Vagina (tissue), 2 donors: ENCODE data around the gene TMEM178A. TPM values are rescaled to one million over a fixed set of nuclear protein-coding genes. Genes with fewer than 3 reads are reported as not detected.

ENCODE experiments used
- DNase-seq, 2 donors: peaks; one replicate each; pipeline ENCODE4 v3.0.0-alpha.2; 2017; ENCODE audit errors: extremely low spot score in 2 of 2
- H3K27ac ChIP-seq: fragments of 200-600 bp; sonication (generic); one replicate; pipeline ENCODE4 v1.5.1; 2019
- H3K27me3 ChIP-seq: fragments of 200-600 bp; sonication (generic); one replicate; pipeline ENCODE4 v1.5.1; 2019
- H3K36me3 ChIP-seq, 2 donors: fragments of 200-600 bp; sonication (generic); one replicate each; pipeline ENCODE4 v1.5.1; 2017 to 2019
- H3K4me1 ChIP-seq: fragments of 200-600 bp; sonication (generic); one replicate; pipeline ENCODE4 v1.5.1; 2019
- H3K4me3 ChIP-seq, 2 donors: fragments of 200-600 bp; sonication (generic); 1 replicate in 1 of 2; 2 replicates in 1 of 2; pipeline ENCODE4 v1.5.1; 2016 to 2019
- H3K9me3 ChIP-seq: fragments of 200-600 bp; sonication (generic); one replicate; pipeline ENCODE4 v1.5.1; 2019
- POLR2A ChIP-seq, 2 donors: fragments of 450-650 bp; IDR thresholded peaks; one replicate each; pipeline ENCODE4 v1.6.1; 2017; ENCODE audit warnings: antibody characterized with exemption in 2 of 2, mild to moderate bottlenecking in 2 of 2, moderate library complexity in 2 of 2
- POLR2AphosphoS5 ChIP-seq, 2 donors: sonication (generic); formaldehyde crosslinking; IDR thresholded peaks; one replicate each; pipeline ENCODE4 v1.9.0; 2017; ENCODE audit warnings: antibody characterized with exemption in 2 of 2, mild to moderate bottlenecking in 2 of 2, low read depth in 1 of 2; ENCODE audit not compliant: insufficient read depth in 1 of 2
- intact Hi-C: fragments of 100-400 bp; cut with DNase I; formaldehyde crosslinking; loops from one replicate; pipeline ENCODE4 v1.15.1; 2023
- total RNA-seq: library from RNA; depleted of rRNA; stranded (reverse); fragments of >200 nt; gene quantifications from one replicate; pipeline ENCODE4 v1.2.3, GENCODE V29; 2016
- TF ChIP-seq, protein P1 (sequence below), 3 experiments: fragments of 450-650 bp in 2 of 3; fragments of 200-600 bp in 1 of 3; sonication (generic) in 1 of 3; IDR thresholded peaks; one replicate each; pipeline ENCODE4 v1.5.1; 2017 to 2019; ENCODE audit warnings: antibody characterized with exemption in 3 of 3, mild to moderate bottlenecking in 2 of 3, moderate library complexity in 2 of 3

Gene TMEM178A
- total RNA-seq, 1 donor from 2014 or later: 2.0 TPM

DNA sequence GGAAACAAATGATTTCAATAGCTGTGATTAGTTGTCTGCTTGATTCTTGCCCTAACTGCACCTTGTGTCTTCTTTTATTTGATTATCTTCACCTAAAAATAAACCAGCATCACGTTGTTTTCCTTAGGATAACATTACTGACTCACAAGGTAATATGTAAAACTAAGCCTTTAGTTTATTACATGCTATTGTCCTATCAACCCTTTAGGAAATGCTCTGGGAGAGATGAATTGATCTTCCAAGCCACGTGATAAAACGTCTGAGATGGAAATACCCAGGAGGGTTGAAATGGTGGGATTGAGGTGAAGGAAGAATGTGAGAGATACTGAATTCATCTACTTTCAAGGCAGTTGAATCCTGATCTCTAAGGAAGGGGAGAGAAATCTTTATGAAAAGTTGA, 34.5 kb upstream of the TMEM178A start:
- no peak for DNase-seq
- H3K27ac ChIP-seq: no peak overlapping the region

GRCh38 chr2:39631718-39632117, 34.0 kb upstream of the TMEM178A start:
- H3K27ac ChIP-seq: no peak overlapping the region
- no peak overlapping the region for H3K4me3 ChIP-seq
- intact Hi-C loops: no loop called here
- no peaks in the 10 kb centered on the region for H3K9me3 ChIP-seq
- no peaks in the 10 kb centered on the region for H3K27me3 ChIP-seq
- H3K36me3 ChIP-seq: no peaks in the 10 kb centered on the region
- H3K4me1 ChIP-seq: no peaks in the 10 kb centered on the region
- DNase-seq: no peak
- no peak for TF ChIP-seq POLR2A (IDR thresholded peaks at IDR 0.05)
- TF ChIP-seq POLR2AphosphoS5 (IDR thresholded peaks at IDR 0.05; ENCODE audit: insufficient read depth in 1 of 2, low read depth in 1 of 2): no peak
- TF ChIP-seq, protein P1, sequence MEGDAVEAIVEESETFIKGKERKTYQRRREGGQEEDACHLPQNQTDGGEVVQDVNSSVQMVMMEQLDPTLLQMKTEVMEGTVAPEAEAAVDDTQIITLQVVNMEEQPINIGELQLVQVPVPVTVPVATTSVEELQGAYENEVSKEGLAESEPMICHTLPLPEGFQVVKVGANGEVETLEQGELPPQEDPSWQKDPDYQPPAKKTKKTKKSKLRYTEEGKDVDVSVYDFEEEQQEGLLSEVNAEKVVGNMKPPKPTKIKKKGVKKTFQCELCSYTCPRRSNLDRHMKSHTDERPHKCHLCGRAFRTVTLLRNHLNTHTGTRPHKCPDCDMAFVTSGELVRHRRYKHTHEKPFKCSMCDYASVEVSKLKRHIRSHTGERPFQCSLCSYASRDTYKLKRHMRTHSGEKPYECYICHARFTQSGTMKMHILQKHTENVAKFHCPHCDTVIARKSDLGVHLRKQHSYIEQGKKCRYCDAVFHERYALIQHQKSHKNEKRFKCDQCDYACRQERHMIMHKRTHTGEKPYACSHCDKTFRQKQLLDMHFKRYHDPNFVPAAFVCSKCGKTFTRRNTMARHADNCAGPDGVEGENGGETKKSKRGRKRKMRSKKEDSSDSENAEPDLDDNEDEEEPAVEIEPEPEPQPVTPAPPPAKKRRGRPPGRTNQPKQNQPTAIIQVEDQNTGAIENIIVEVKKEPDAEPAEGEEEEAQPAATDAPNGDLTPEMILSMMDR (IDR thresholded peaks at IDR 0.05): no peak

More for the DNA sequence above, 34.5 kb upstream of the TMEM178A start:
- H3K4me1 ChIP-seq: no peaks in the 10 kb centered on the region
- intact Hi-C loops: no loop called here
- H3K4me3 ChIP-seq: no peak overlapping the region
- H3K27me3 ChIP-seq: no peaks in the 10 kb centered on the region
- no peaks in the 10 kb centered on the region for H3K36me3 ChIP-seq
- TF ChIP-seq POLR2AphosphoS5 (IDR thresholded peaks at IDR 0.05; ENCODE audit: insufficient read depth in 1 of 2, low read depth in 1 of 2) (no peak), POLR2A (IDR thresholded peaks at IDR 0.05) (no peak)
- TF ChIP-seq, protein P1 (IDR thresholded peaks at IDR 0.05): no peak
- no peaks in the 10 kb centered on the region for H3K9me3 ChIP-seq

DNA sequence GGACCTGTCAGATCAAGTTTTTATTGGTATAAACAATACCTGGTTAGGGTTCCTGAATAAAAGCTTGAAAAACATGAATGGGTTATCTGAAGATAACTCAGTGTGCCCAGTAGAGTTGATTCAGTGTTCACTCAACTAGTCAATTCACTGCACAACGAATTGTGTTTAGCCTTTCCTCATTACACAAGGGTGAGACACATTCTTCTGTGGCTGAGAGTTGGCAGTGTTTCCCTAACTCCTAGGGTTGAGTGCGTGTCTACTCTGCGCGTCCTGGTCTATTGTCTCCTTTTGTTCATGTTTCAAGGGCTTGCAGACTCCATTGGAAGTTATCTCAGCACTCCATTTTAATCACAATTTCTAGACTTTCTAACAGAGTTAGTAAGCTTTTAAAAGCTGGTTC, 32.8 kb upstream of the TMEM178A start:
- no peaks in the 10 kb centered on the region for H3K9me3 ChIP-seq
- no peak for DNase-seq
- no peaks in the 10 kb centered on the region for H3K36me3 ChIP-seq
- intact Hi-C loops: no loop called here
- H3K4me1 ChIP-seq: no peaks in the 10 kb centered on the region
- no peak overlapping the region for H3K4me3 ChIP-seq
- H3K27ac ChIP-seq: no peak overlapping the region
- H3K27me3 ChIP-seq: no peaks in the 10 kb centered on the region
- TF ChIP-seq, protein P1 (IDR thresholded peaks at IDR 0.05): no peak
- TF ChIP-seq POLR2AphosphoS5 (IDR thresholded peaks at IDR 0.05; ENCODE audit: insufficient read depth in 1 of 2, low read depth in 1 of 2) (no peak), POLR2A (IDR thresholded peaks at IDR 0.05) (no peak)

- Histone ChIP-seq H3K4me3 (no peak overlapping the region), H3K36me3 (no peaks in the 10 kb centered on the region), H3K4me1 (no peaks in the 10 kb centered on the region), H3K27me3 (no peaks in the 10 kb centered on the region), H3K27ac (no peak overlapping the region), H3K9me3 (no peaks in the 10 kb centered on the region)
- intact Hi-C loops: no loop called here
- TF ChIP-seq, protein P1 (IDR thresholded peaks at IDR 0.05): no peak
- TF ChIP-seq POLR2A (IDR thresholded peaks at IDR 0.05): no peak
- TF ChIP-seq POLR2AphosphoS5 (IDR thresholded peaks at IDR 0.05; ENCODE audit: insufficient read depth in 1 of 2, low read depth in 1 of 2): no peak
- DNase-seq: no peak
Measured at GRCh38 chr2:39636306-39636705, 29.4 kb upstream of the TMEM178A start.

DNA sequence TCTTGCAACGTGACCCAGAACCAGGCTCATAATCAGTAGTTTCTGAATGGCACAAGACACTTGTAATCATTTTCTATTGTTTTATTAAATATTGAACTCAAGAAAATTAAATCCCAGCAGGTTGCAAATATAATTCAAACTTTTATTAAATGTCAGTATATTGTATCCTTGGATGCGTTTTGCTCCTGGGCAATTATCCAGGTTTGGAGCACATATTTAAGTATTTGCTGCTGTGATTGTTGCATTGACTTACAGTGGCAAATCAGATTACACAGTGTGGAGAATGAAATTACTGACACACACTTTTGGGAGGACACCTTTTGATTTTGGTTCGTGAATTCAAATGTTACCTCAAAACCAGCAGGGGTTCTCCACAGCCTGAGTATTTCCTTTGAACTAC, 27.1 kb upstream of the TMEM178A start:
- Histone ChIP-seq H3K4me1 (peaks cover 5% of the 10 kb centered on the region), H3K9me3 (no peaks in the 10 kb centered on the region), H3K36me3 (no peaks in the 10 kb centered on the region), H3K27me3 (no peaks in the 10 kb centered on the region), H3K4me3 (no peak overlapping the region), H3K27ac (no peak overlapping the region)
- no peak for TF ChIP-seq POLR2A (IDR thresholded peaks at IDR 0.05)
- TF ChIP-seq, protein P1 (IDR thresholded peaks at IDR 0.05): no peak
- TF ChIP-seq POLR2AphosphoS5 (IDR thresholded peaks at IDR 0.05; ENCODE audit: insufficient read depth in 1 of 2, low read depth in 1 of 2): no peak
- intact Hi-C loops: loop anchor here (1.0 kb wide), 1 partner anchor 9 kb away; no protein-coding TSS in a partner anchor
- DNase-seq: no peak
